HepG2 (cell line): ENCODE results near the gene TAF13. TPM values are rescaled to one million over a fixed set of nuclear protein-coding genes. Genes with fewer than 3 reads are reported as not detected.

Experiments
- ARID4A ChIP-seq: sonication (generic); formaldehyde crosslinking; IDR thresholded peaks from 2 replicates; pipeline ENCODE4 v1.5.0; 2020; ENCODE audit warnings: mild to moderate bottlenecking, missing genetic modification reagents, borderline replicate concordance
- KAT7 ChIP-seq: IDR thresholded peaks from 2 replicates; pipeline ENCODE4 v1.6.1; 2018; ENCODE audit warnings: borderline replicate concordance, missing compliant biosample characterization
- MXI1 ChIP-seq: IDR thresholded peaks from 3 replicates; pipeline ENCODE4 v1.6.1; 2012; ENCODE audit warnings: low read depth, low read length, inconsistent platforms, borderline replicate concordance
- NONO ChIP-seq, 2 experiments: fragments of 450-650 bp in 1 of 2; sonication (generic) in 1 of 2; formaldehyde crosslinking in 1 of 2; IDR thresholded peaks in 1 of 2; conservative IDR thresholded peaks in 1 of 2; 2 replicates each; pipeline versions ENCODE4 v1.6.1 to v1.8.0; 2017 to 2022; ENCODE audit warnings: mild to moderate bottlenecking in 1 of 2, missing genetic modification reagents in 1 of 2, moderate library complexity in 1 of 2
- RFX1 ChIP-seq: fragments of 450-650 bp; IDR thresholded peaks from 2 replicates; pipeline ENCODE4 v1.6.1; 2017
- ZBTB34 ChIP-seq: sonication (generic); formaldehyde crosslinking; IDR thresholded peaks from 2 replicates; pipeline ENCODE4 v1.8.0; 2022; ENCODE audit warnings: mild to moderate bottlenecking, missing genetic modification reagents
- ZKSCAN1 ChIP-seq: fragments of 150-350 bp; IDR thresholded peaks from 2 replicates; pipeline ENCODE4 v1.6.1; 2014; ENCODE audit warnings: low read length
- ZNF12 ChIP-seq: sonication (generic); formaldehyde crosslinking; IDR thresholded peaks from 2 replicates; pipeline ENCODE4 v1.5.0; 2020; ENCODE audit warnings: missing genetic modification reagents
- ZNF121 ChIP-seq: sonication (generic); formaldehyde crosslinking; IDR thresholded peaks from 2 replicates; pipeline ENCODE4 v1.5.0; 2020; ENCODE audit warnings: mild to moderate bottlenecking, missing genetic modification reagents
- ZNF709 ChIP-seq: sonication (generic); formaldehyde crosslinking; IDR thresholded peaks from 2 replicates; pipeline ENCODE4 v1.5.0; 2020; ENCODE audit warnings: mild to moderate bottlenecking, missing genetic modification reagents
- polyA plus RNA-seq, 8 experiments: library from polyadenylated mRNA; depleted of rRNA in 3 of 8; stranded (reverse) in 7 of 8; unstranded in 1 of 8; fragments of >200 nt; fragmentation: Illumina TruSeq in 4 of 8; extraction: Trizol in 4 of 8; gene quantifications; 2 replicates each; pipeline versions ENCODE4 v1.2.1 to v1.2.3, GENCODE V29; 2011 to 2016; ENCODE audit warnings: low read depth in 4 of 8, missing spikeins in 1 of 8, mixed read lengths in 1 of 8; ENCODE audit not compliant: insufficient read depth in 1 of 8
- total RNA-seq, 5 experiments: library from RNA; depleted of rRNA; stranded (reverse); fragments of >200 nt; fragmentation: Illumina TruSeq; extraction: Trizol; gene quantifications; 2 replicates each; pipeline ENCODE4 v1.2.3, GENCODE V29; 2016; ENCODE audit warnings: low read depth in 1 of 5
- TF ChIP-seq, protein P1 (sequence below): IDR thresholded peaks from 2 replicates; pipeline ENCODE4 v1.6.1; 2012; ENCODE audit warnings: low read length, improper control_type of control experiment
- TF ChIP-seq, protein P2 (sequence below): sonication (generic); formaldehyde crosslinking; IDR thresholded peaks from 2 replicates; pipeline ENCODE4 v1.4.0; 2020; ENCODE audit warnings: missing genetic modification reagents, borderline replicate concordance

TAF13 gene
- total and polyA plus RNA-seq, 2 of the 13 experiments (the other 11 are each of a cell fraction or from before 2014, with no cell fraction given), result 11.5 to 36.3 TPM

DNA sequence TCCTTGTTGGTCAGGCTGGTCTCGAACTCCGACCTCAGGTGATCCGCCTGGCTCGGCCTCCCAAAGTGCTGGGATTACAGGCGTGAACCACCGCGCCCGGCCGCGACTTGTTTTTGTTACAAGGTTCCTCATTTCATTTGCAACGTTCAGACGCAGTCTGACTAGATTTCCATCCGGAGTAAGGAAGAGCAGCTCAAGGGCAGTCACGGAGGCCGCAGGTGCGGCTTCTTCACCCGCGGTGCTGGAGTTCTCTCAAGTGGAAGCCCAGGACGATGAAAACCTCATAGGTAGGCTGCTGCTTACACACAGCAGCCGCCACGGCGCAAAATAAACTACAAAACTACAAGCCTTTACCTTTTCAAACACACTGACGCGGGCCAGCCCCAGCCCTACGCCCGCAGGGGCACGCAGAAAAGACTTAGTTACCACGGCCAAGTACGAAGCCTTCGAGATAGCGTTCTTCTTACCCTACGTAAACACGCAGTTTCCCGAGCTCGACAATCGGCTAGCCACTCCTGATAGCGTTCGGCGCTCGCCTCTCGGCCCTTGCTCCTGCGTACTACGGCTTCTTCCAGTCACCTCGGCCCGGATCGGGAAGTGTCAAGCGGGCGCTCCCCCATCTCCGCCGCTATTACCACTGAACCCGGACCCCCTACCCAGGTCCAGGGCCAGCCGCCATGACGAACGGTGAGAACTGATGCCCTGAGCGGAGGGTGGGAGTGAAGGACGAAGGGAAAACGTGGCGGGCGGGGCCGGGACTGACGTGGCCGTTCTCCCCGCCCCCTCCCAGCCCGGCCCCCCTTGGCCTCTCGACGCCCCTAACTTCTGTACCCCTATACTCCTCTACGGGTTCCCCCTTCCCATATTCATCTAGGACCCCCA, 14.6 kb upstream of the TAF13 start, which contains the start of gene TMEM167B (continued):
- TF ChIP-seq, protein P1, sequence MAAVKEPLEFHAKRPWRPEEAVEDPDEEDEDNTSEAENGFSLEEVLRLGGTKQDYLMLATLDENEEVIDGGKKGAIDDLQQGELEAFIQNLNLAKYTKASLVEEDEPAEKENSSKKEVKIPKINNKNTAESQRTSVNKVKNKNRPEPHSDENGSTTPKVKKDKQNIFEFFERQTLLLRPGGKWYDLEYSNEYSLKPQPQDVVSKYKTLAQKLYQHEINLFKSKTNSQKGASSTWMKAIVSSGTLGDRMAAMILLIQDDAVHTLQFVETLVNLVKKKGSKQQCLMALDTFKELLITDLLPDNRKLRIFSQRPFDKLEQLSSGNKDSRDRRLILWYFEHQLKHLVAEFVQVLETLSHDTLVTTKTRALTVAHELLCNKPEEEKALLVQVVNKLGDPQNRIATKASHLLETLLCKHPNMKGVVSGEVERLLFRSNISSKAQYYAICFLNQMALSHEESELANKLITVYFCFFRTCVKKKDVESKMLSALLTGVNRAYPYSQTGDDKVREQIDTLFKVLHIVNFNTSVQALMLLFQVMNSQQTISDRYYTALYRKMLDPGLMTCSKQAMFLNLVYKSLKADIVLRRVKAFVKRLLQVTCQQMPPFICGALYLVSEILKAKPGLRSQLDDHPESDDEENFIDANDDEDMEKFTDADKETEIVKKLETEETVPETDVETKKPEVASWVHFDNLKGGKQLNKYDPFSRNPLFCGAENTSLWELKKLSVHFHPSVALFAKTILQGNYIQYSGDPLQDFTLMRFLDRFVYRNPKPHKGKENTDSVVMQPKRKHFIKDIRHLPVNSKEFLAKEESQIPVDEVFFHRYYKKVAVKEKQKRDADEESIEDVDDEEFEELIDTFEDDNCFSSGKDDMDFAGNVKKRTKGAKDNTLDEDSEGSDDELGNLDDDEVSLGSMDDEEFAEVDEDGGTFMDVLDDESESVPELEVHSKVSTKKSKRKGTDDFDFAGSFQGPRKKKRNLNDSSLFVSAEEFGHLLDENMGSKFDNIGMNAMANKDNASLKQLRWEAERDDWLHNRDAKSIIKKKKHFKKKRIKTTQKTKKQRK, result no peak
- TF ChIP-seq NONO (IDR thresholded peaks at IDR 0.05), result no peak
- peak; percentile 82 for TF ChIP-seq NONO (CRISPR knock-in tag; conservative IDR thresholded peaks at IDR 0.05)
- TF ChIP-seq ZNF709 (CRISPR knock-in tag), result peak; percentile 43; the same call in 1 of the 2 replicates
- peak; percentile 76; the same call in 1 of the 2 replicates for TF ChIP-seq KAT7 (CRISPR knock-in tag)
- peak; percentile 89 for TF ChIP-seq ARID4A (CRISPR knock-in tag)
- TF ChIP-seq ZNF12 (CRISPR knock-in tag), result peak; percentile 44; the same call in 1 of the 2 replicates
- 0 out of 2 replicates have a peak, but pooled peaks have one; percentile 31 for TF ChIP-seq ZNF121
- no peak for TF ChIP-seq RFX1
- TF ChIP-seq, protein P2, sequence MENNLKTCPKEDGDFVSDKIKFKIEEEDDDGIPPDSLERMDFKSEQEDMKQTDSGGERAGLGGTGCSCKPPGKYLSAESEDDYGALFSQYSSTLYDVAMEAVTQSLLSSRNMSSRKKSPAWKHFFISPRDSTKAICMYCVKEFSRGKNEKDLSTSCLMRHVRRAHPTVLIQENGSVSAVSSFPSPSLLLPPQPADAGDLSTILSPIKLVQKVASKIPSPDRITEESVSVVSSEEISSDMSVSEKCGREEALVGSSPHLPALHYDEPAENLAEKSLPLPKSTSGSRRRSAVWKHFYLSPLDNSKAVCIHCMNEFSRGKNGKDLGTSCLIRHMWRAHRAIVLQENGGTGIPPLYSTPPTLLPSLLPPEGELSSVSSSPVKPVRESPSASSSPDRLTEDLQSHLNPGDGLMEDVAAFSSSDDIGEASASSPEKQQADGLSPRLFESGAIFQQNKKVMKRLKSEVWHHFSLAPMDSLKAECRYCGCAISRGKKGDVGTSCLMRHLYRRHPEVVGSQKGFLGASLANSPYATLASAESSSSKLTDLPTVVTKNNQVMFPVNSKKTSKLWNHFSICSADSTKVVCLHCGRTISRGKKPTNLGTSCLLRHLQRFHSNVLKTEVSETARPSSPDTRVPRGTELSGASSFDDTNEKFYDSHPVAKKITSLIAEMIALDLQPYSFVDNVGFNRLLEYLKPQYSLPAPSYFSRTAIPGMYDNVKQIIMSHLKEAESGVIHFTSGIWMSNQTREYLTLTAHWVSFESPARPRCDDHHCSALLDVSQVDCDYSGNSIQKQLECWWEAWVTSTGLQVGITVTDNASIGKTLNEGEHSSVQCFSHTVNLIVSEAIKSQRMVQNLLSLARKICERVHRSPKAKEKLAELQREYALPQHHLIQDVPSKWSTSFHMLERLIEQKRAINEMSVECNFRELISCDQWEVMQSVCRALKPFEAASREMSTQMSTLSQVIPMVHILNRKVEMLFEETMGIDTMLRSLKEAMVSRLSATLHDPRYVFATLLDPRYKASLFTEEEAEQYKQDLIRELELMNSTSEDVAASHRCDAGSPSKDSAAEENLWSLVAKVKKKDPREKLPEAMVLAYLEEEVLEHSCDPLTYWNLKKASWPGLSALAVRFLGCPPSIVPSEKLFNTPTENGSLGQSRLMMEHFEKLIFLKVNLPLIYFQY (CRISPR knock-in tag), result peak; percentile 39; the same call in 1 of the 2 replicates
- TF ChIP-seq ZKSCAN1, result 0 out of 2 replicates have a peak, but pooled peaks have one; percentile 42
- peak; percentile 81; the same call in 2 of the 3 replicates for TF ChIP-seq MXI1
- 0 out of 2 replicates have a peak, but pooled peaks have one; percentile 28 for TF ChIP-seq ZBTB34 (CRISPR knock-in tag)
